Measurements from ENCODE around the gene ECHS1.

DNA sequence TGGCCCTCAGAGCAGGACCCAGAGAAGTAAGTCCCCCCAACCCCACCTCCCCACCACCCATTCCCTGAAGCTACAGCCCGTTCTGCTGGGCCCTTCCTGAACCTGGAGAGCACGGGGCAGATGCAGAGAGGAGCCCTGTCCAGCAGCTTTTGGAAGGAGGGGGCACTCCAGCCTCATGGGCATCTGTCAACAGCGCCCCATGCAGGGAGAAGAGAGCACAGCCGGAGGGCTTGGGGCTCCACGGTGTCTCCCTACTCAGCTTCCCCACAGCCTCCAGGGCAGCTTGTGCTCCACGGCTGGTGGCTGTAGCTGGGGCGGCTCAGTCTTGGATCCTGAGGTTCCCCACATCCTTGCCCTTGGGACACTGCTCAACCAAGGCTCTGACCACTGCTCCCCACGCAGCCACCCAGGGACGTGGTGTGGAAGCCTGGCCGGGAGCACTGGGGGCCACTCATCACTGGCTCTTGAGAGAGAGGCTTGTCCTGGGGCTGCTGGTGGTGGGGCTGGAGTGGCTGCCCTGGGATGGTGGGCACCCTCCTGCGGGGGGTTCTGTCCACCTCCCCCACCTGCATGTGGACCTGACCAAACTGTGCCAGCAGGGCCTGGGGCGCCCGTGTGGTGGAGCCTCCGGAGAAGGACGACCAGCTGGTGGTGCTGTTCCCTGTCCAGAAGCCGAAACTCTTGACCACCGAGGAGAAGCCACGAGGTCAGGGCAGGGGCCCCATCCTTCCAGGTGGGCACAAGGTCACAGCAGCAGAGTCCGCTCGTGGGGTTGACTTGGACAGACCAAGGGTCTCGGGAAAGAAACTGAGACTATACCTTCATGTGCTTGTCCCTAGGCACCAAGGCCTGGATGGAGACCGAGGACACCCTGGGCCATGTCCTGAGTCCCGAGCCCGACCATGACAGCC lies 21.5 kb downstream of the ECHS1 start:
- TF ChIP-seq SUZ12 (IDR thresholded peaks at IDR 0.05) (no peak), LEF1 (IDR thresholded peaks at IDR 0.05; ENCODE audit: borderline replicate concordance) (no peak), FOXA1 (IDR thresholded peaks at IDR 0.05) (no peak), FOXK2 (IDR thresholded peaks at IDR 0.05) (no peak)
- TF ChIP-seq, protein P1, sequence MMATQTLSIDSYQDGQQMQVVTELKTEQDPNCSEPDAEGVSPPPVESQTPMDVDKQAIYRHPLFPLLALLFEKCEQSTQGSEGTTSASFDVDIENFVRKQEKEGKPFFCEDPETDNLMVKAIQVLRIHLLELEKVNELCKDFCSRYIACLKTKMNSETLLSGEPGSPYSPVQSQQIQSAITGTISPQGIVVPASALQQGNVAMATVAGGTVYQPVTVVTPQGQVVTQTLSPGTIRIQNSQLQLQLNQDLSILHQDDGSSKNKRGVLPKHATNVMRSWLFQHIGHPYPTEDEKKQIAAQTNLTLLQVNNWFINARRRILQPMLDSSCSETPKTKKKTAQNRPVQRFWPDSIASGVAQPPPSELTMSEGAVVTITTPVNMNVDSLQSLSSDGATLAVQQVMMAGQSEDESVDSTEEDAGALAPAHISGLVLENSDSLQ (IDR thresholded peaks at IDR 0.05) = no peak

Measured in HEK293T (cell line).